C4-2B (cell line): ENCODE measurements around the gene NUTM1.

ENCODE experiments used
- H3K27ac ChIP-seq: fragments of 450-650 bp; 2 replicates; pipeline ENCODE4 v1.5.1; 2017
- ZFX ChIP-seq: fragments of 450-650 bp; IDR thresholded peaks from 2 replicates; pipeline ENCODE4 v1.6.1; 2017
- TF ChIP-seq, protein P1 (sequence below): fragments of 450-650 bp; conservative IDR thresholded peaks from 2 replicates; pipeline ENCODE4 v1.5.1; 2017; ENCODE audit warnings: mild to moderate bottlenecking

The NUTM1 gene

DNA sequence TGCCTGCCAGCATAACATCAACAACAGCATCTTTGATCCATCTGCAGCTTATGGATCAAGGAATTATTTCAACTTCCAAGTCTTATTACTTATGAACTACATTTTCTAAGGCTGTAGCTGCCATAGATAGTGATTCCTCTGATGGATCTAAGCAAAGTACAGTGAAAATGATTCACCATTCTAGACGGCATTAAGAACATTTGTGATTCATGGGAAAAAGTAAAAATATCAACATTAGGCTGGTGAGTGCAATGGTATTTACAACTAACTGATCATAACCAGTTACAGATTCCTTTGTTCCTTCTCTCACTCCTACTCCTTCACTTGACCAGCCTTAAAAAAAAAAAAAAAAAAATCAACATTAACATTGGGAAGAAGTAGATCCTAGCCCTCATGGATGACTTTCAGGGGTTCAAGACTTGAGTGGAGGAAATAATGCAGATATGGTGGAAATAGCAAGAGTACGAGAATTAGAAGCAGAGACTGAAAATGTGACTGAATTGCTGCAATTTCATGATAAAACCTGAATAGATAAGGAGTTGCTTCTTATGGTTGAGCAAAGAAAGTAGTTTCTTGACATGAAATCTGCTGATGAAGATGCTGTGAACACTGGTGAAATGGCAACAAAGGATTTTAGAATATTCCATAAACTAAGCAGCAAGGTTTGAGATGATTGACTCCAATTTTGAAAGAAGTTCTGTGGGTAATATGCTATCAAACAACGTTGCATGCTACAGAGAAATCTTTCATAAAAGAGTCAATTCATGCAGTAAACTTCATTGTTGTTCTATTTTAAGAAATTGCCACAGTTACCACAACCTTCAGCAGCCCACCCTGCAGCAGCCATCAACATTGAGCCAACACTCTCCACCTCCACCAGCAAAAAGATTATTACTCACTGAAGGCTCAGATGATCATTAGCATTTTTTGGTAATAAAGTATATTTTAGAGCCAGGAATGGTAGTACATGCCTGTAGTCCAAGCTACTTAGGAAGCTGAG is 28.3 kb upstream of the NUTM1 start:
- H3K27ac ChIP-seq, result no peak overlapping the region
- TF ChIP-seq, protein P1, sequence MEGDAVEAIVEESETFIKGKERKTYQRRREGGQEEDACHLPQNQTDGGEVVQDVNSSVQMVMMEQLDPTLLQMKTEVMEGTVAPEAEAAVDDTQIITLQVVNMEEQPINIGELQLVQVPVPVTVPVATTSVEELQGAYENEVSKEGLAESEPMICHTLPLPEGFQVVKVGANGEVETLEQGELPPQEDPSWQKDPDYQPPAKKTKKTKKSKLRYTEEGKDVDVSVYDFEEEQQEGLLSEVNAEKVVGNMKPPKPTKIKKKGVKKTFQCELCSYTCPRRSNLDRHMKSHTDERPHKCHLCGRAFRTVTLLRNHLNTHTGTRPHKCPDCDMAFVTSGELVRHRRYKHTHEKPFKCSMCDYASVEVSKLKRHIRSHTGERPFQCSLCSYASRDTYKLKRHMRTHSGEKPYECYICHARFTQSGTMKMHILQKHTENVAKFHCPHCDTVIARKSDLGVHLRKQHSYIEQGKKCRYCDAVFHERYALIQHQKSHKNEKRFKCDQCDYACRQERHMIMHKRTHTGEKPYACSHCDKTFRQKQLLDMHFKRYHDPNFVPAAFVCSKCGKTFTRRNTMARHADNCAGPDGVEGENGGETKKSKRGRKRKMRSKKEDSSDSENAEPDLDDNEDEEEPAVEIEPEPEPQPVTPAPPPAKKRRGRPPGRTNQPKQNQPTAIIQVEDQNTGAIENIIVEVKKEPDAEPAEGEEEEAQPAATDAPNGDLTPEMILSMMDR, result no peak
- no peak for TF ChIP-seq ZFX

DNA sequence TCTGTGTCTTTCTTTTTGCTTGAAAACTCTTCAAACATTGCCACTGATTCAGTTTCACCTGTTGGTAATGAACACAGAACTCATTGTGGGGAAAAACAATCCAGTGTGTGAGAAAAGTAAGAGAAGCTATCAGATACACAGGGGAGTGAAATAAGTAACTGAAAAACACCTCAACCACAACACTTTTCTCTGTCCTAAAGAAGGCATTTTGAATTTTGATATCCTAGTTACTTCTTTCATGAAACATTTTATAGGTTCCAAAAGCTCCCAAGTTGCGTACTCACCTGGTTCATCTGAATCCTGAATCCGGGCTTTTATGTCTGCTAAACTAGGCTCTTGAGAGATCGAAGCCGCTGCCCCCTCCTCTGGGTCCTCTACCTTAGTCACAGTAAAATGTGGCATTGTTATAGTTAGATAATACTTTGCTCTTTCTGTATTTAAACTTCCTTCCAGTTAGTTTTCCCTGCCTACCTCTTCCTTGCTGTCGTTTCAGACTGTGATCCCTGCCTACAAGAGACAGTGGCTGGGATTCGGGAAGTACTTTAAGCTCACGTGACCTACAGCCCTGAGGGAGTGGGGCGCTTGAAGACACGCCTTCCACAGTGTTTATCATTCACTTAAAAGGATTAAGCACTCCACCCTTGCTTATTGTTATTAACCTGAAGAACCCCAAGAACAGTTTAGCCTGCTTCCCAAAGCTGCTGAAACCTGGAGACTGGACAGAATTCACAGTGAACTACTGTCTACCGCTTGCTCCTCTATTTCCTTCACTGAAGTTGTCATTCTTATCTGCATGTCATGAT is 24.6 kb upstream of the NUTM1 start:
- peak overlapping the region; percentile 36; the same call in 1 of the 2 replicates for H3K27ac ChIP-seq

DNA sequence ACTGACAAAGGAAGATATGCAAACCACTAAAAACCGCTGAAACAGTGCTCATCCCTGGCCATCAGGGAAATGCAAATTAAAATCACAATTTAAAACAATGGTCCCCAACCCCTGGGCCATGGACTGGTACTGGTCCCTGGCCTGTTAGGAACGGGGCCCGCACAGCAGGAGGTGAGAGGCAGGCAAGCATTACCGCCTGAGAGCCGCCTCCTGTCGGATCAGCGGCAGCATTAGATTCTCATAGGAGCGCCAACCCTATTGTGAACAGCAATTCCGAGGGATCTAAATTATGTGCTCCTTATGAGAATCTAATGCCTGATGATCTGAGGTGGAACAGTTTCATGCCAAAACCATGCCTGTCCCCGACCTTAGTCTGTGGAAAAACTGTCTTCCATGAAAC is 19.9 kb upstream of the NUTM1 start:
- no peak overlapping the region for H3K27ac ChIP-seq
- TF ChIP-seq ZFX, result no peak
- TF ChIP-seq, protein P1, result no peak

More for the DNA sequence above, 24.6 kb upstream of the NUTM1 start:
- TF ChIP-seq, protein P1, result no peak
- no peak for TF ChIP-seq ZFX

DNA sequence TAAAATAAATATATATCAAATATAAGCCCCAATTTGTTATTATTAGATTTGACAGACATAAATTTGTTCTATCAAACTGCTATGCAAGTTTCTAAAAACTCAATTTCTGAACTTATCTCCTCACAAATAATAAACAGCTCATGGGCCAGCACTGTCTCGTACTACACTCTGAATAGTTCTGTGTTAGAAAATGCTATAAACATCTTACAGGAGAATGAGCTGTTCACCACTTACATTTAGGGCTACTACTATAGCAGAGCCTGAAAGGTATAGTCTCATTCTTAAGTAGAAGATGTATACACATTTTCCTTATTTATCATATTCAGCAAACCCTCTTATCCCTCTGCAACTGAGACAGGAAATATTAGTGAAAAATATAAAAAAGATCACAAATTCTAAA is 18.2 kb upstream of the NUTM1 start:
- TF ChIP-seq ZFX, result no peak
- TF ChIP-seq, protein P1, result no peak
- no peak overlapping the region for H3K27ac ChIP-seq

DNA sequence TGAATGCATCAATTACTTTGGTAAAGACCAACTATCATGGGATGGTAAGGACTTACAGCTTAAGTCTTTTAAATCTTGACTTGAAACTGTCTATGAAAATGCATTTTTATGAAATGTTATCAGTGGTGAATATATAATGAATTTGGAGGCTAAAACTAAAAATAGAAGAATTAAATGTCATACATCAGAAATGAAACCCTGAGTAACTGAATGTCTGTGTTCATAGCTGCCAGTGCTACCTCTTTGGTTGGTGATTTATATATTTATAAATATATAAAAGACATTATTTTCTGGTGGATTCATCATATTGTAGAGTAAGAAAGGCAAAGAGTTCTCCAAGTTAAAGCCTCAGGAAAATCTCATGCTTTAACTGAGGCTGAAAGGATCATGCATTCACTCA is 17.7 kb upstream of the NUTM1 start:
- TF ChIP-seq, protein P1, result no peak
- TF ChIP-seq ZFX, result no peak
- H3K27ac ChIP-seq, result no peak overlapping the region

DNA sequence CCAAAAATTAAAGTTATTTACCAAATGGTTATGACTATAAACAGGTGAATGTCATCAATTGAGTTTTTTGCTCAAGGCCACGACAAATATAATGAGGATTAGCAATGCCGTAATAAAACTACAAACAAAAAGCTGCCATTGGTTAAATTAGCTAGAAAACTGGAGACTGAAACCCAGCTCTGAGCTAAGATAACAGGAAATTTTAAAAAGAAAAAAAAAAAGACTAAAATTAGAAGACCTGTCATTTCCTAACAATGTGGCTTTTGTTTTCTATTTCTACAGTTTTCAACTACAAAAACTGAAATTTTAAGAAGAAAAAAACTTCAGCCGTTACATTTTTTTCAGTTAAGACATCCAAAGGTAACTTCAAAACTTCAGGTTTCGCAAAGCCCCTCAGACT is 15.2 kb upstream of the NUTM1 start:
- TF ChIP-seq, protein P1, result no peak
- no peak for TF ChIP-seq ZFX
- H3K27ac ChIP-seq, result no peak overlapping the region

DNA sequence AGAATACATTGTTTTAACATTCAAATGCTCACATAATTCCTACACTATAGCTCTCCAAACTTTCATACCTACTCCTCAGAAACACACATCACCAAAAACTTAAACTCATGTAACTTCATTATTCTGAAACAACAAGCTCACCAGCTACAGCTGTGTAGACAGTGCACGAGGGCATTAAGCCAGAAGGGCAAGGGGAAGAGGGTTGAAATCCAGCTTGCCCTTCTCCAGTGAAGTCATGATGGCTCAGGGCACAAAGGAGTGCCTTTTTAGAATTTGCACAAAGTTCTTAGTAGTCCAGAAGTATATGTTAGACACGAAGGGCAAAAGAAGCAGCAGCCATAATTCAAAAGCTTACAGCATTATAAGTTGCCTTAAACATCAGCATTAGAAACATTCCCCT is 14.1 kb upstream of the NUTM1 start:
- TF ChIP-seq ZFX, result no peak
- TF ChIP-seq, protein P1, result no peak
- no peak overlapping the region for H3K27ac ChIP-seq
